Thyroid gland (tissue), 4 donors: Measurements from ENCODE around the gene HOXD3.

Experiments used
- POLR2A ChIP-seq, 2 donors: fragments of 450-650 bp; IDR thresholded peaks; one replicate each; pipeline ENCODE4 v1.6.1; 2017; ENCODE audit warnings: antibody characterized with exemption in 2 of 2, mild to moderate bottlenecking in 2 of 2, moderate library complexity in 1 of 2
- TF ChIP-seq, protein P1 (sequence below), 6 experiments: fragments of 200-600 bp in 3 of 6; fragments of 450-650 bp in 3 of 6; sonication (generic) in 3 of 6; IDR thresholded peaks; one replicate each; pipeline ENCODE4 v1.5.1; 2016 to 2019; ENCODE audit warnings: antibody characterized with exemption in 6 of 6, mild to moderate bottlenecking in 2 of 6, inconsistent platforms in 1 of 6, moderate library complexity in 1 of 6

DNA sequence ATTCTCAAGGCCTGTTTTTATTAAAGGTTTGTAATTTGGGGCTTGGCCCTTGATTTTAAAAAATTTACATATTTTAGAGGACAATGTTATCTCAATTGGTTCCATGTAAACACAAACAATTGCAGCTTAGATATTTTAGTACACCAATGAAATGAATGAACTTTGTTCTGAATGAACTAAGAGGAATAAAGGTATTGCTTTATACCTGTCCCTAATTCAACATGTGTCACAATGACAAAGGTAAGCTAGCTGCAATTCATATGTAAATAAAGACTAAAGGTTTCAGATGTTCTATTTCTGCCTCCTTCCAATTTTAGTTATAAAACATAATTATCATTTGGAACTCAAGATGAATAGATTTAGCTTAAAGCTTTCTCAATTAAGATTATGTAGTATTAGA lies 42.8 kb downstream of the HOXD3 start:
- TF ChIP-seq, protein P1, sequence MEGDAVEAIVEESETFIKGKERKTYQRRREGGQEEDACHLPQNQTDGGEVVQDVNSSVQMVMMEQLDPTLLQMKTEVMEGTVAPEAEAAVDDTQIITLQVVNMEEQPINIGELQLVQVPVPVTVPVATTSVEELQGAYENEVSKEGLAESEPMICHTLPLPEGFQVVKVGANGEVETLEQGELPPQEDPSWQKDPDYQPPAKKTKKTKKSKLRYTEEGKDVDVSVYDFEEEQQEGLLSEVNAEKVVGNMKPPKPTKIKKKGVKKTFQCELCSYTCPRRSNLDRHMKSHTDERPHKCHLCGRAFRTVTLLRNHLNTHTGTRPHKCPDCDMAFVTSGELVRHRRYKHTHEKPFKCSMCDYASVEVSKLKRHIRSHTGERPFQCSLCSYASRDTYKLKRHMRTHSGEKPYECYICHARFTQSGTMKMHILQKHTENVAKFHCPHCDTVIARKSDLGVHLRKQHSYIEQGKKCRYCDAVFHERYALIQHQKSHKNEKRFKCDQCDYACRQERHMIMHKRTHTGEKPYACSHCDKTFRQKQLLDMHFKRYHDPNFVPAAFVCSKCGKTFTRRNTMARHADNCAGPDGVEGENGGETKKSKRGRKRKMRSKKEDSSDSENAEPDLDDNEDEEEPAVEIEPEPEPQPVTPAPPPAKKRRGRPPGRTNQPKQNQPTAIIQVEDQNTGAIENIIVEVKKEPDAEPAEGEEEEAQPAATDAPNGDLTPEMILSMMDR (IDR thresholded peaks at IDR 0.05), result no peak
- TF ChIP-seq POLR2A (IDR thresholded peaks at IDR 0.05), result no peak
